ENCODE data around the gene PKN3. TPM values are rescaled to one million over a fixed set of nuclear protein-coding genes. Genes with fewer than 3 reads are reported as not detected.
"Not testable (repeated sequence)": the region's sequence is repeated elsewhere in the genome, so short reads cannot be mapped to it uniquely, and the experiment has no call there.

Gene PKN3
- total RNA-seq, 4 donors from 2014 or later: 6.6 to 17.1 (median 8.9) TPM

DNA sequence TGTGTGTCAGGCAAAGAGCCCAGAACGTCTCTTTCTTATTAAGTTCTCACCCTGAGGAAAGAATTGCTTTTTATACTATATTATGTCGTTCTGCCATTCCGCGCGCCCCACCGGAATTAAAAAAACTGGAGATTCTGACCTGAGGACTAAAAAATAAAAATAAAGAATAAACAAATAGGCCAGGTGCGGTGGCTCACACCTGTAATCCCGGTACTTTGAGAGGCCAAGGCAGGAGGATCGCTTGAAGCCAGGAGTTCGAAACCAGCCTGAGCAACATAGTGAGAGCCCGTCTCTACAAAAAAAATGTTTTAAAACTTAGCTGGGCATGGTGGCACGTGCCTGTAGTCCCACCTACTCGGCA is 45.0 kb upstream of the PKN3 start:
- Histone ChIP-seq H3K27ac (peak overlapping the region; percentile 94 to 97 (median 97)), H3K27me3 (no peaks in the 10 kb centered on the region), H3K9me3 (no peaks in the 10 kb centered on the region), H3K4me1 (peaks cover 0 to 18% (median 3%) of the 10 kb centered on the region in 4 donors), H3K36me3 (no peaks in the 10 kb centered on the region), H3K4me3 (peak overlapping the region in 2 of 4 donors; percentile 79 to 83)
- WGBS, 2 donors: 93 to 97% methylated on average over 12 to 13 of the region's 13 CpGs
- no peak for DNase-seq (ENCODE audit: low spot score in 2 of 2)
- TF ChIP-seq, protein P1, sequence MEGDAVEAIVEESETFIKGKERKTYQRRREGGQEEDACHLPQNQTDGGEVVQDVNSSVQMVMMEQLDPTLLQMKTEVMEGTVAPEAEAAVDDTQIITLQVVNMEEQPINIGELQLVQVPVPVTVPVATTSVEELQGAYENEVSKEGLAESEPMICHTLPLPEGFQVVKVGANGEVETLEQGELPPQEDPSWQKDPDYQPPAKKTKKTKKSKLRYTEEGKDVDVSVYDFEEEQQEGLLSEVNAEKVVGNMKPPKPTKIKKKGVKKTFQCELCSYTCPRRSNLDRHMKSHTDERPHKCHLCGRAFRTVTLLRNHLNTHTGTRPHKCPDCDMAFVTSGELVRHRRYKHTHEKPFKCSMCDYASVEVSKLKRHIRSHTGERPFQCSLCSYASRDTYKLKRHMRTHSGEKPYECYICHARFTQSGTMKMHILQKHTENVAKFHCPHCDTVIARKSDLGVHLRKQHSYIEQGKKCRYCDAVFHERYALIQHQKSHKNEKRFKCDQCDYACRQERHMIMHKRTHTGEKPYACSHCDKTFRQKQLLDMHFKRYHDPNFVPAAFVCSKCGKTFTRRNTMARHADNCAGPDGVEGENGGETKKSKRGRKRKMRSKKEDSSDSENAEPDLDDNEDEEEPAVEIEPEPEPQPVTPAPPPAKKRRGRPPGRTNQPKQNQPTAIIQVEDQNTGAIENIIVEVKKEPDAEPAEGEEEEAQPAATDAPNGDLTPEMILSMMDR (IDR thresholded peaks at IDR 0.05): no peak

DNA sequence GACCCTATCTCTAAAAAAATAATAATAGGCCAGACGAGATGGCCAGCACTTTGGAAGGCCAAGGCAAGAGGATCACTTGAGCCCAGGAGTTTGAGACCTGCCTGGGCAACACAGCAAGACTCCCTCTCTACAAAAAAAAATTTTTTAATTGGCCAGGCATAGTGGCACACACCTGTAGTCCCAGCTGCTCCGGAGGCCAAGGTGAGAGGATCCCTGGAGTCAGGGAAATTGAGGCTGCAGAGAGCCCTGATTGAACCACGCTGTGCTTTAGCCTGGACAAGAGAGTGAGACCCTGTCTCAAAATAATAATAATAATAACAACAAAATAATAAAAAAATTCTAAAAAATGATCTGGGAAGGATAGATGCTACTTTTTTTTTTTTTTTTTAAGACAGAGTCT is 44.5 kb upstream of the PKN3 start:
- no peak for DNase-seq (ENCODE audit: low spot score in 2 of 2)
- WGBS, 2 donors: 91 to 94% methylated on average over 3 of the region's 3 CpGs
- H3K27ac ChIP-seq: no peak overlapping the region
- no peak overlapping the region for H3K4me3 ChIP-seq
- H3K36me3 ChIP-seq: no peaks in the 10 kb centered on the region
- H3K27me3 ChIP-seq: no peaks in the 10 kb centered on the region
- H3K4me1 ChIP-seq: peaks cover 0 to 18% (median 3%) of the 10 kb centered on the region in 4 donors
- H3K9me3 ChIP-seq: no peaks in the 10 kb centered on the region
- TF ChIP-seq, protein P1 (IDR thresholded peaks at IDR 0.05): no peak
- TF ChIP-seq POLR2A (IDR thresholded peaks at IDR 0.05): no peak
- TF ChIP-seq EP300 (IDR thresholded peaks at IDR 0.05): no peak

DNA sequence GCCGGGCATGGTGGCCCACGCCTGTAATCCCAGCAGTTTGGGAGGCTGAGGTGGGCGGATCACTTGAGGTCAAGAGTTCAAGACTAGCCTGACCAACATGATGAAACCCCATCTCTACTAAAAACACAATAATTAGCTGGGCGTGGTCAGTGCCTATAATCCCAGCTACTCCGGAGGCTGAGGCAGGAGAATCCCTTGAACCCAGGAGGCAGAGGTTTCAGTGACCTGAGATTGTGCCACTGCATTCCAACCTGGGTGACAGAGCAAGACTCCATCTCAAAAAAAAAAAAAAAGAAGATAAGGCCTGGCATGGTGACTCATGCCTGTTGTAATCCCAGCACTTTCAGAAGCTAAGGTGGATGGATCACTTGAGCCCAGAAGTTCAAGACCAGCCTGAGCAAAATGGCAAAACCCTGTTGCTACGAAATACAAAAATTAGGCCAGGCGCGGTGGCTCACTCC is 35.8 kb upstream of the PKN3 start:
- not testable (repeated sequence) for H3K4me3 ChIP-seq; H3K36me3 ChIP-seq; H3K27ac ChIP-seq; H3K4me1 ChIP-seq; DNase-seq (ENCODE audit: low spot score in 2 of 2); H3K27me3 ChIP-seq; H3K9me3 ChIP-seq
- 75 to 83% methylated on average over 8 of the region's 8 CpGs for WGBS, 2 donors

DNA sequence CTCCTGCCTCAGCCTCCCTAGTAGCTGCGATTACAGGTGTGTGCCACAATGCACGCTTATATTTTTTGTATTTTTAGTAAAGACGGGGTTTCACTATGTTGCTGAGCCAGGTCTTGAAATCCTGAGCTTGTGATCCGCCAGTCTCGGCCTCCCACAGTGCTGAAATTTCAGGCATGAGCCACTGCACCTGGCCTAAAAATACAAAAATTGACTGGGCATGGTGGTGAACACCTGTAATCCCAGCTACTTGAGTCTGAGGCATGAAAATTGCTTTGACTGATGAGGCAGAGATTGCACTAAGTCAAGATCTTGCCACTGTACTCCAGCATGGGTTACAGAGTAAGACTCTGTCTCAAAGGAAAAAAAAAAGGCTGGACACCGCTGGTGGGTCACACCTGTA is 32.5 kb upstream of the PKN3 start:
- H3K27ac ChIP-seq: no peak overlapping the region
- no peaks in the 10 kb centered on the region for H3K9me3 ChIP-seq
- no peaks in the 10 kb centered on the region for H3K4me1 ChIP-seq
- no peak for TF ChIP-seq EP300 (IDR thresholded peaks at IDR 0.05)
- TF ChIP-seq, protein P1 (IDR thresholded peaks at IDR 0.05): no peak
- no peak for TF ChIP-seq POLR2A (IDR thresholded peaks at IDR 0.05)
- no peak overlapping the region for H3K4me3 ChIP-seq
- WGBS, 2 donors: 94 to 98% methylated on average over 6 of the region's 6 CpGs
- H3K27me3 ChIP-seq: no peaks in the 10 kb centered on the region
- no peak for DNase-seq (ENCODE audit: low spot score in 2 of 2)
- H3K36me3 ChIP-seq: no peaks in the 10 kb centered on the region

DNA sequence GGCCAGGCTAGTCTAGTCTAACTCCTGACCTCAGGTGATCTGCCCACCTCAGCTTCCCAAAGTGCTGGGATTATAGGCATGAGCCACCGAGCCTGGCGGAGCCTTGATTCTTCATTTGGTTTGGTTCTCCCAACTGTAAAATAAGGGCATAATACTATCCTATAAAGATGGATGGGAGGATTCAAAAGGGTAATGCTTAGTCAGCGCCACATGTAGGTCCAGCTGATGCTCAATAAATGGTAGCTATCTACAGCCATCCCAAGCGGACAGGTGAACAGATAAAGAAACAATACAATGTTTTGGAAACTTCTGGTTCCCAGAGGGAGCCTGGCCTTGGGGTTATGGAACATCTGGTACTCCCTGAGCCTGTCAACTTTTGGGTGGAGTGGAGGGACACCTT is 26.9 kb upstream of the PKN3 start:
- H3K4me1 ChIP-seq: no peaks in the 10 kb centered on the region
- no peaks in the 10 kb centered on the region for H3K9me3 ChIP-seq
- 94 to 98% methylated on average over 4 of the region's 4 CpGs for WGBS, 2 donors
- H3K27ac ChIP-seq: no peak overlapping the region
- no peaks in the 10 kb centered on the region for H3K27me3 ChIP-seq
- no peak for DNase-seq (ENCODE audit: low spot score in 2 of 2)
- H3K4me3 ChIP-seq: no peak overlapping the region
- TF ChIP-seq, protein P1 (IDR thresholded peaks at IDR 0.05): no peak
- no peak for TF ChIP-seq POLR2A (IDR thresholded peaks at IDR 0.05)
- no peaks in the 10 kb centered on the region for H3K36me3 ChIP-seq

DNA sequence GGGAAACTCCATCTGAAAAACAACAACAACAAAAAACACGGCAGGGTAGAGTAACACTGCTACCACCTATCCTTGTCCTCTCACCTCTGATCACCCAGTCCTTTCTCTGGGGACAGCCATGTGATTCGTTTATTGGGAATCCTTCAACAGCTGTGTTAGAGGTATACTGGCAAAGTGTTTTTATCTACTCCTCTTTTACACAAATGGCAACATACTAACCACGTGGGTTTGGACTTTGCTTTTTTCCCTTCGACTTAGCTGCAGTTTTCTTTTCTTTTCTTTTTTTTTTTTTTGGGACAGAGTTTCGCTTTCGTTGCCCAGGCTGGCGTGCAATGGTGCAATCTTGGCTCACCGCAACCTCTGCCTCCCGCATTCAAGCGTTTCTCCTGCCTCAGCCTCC is 24.5 kb upstream of the PKN3 start:
- Histone ChIP-seq H3K9me3 (no peaks in the 10 kb centered on the region), H3K27ac (no peak overlapping the region), H3K27me3 (no peaks in the 10 kb centered on the region), H3K36me3 (no peaks in the 10 kb centered on the region), H3K4me1 (peaks cover 0 to 1% (median 0%) of the 10 kb centered on the region in 4 donors), H3K4me3 (no peak overlapping the region)
- no peak for DNase-seq (ENCODE audit: low spot score in 2 of 2)
- WGBS, 2 donors: 86 to 88% methylated on average over 10 of the region's 10 CpGs
- no peak for TF ChIP-seq EP300 (IDR thresholded peaks at IDR 0.05)
- TF ChIP-seq POLR2A (IDR thresholded peaks at IDR 0.05): no peak

Measured in tibial nerve (tissue), 4 donors.